Retina (tissue), 1 donor: ENCODE measurements around the gene USF1.
"Not testable (repeated sequence)": the region's sequence is repeated elsewhere in the genome, so short reads cannot be mapped to it uniquely, and the experiment has no call there.

Source experiments
- DNase-seq: peaks from one replicate; pipeline ENCODE4 v3.0.0-alpha.2; 2016

Gene USF1

GRCh38 chr1:161076410-161076809 is 30.6 kb upstream of the USF1 start:
- DNase-seq: no peak

GRCh38 chr1:161074676-161075368 is 29.0 kb upstream of the USF1 start:
- DNase-seq: no peak

GRCh38 chr1:161073474-161074121 is 27.8 kb upstream of the USF1 start:
- DNase-seq: no peak

GRCh38 chr1:161072751-161073449 is 27.1 kb upstream of the USF1 start:
- DNase-seq: no peak

- DNase-seq: peak; percentile 22
These were observed 26.2 kb upstream of the USF1 start for GRCh38 chr1:161071886-161072371.

- no peak for DNase-seq
These were observed 25.0 kb upstream of the USF1 start for GRCh38 chr1:161070761-161071160.

- no peak for DNase-seq
These were observed 24.0 kb upstream of the USF1 start, which contains the start of gene ARHGAP30 for GRCh38 chr1:161069731-161070270. Gene ARHGAP30, minus strand, starts transcription at chr1:161069891. Its CDS starts 267 bp downstream, at chr1:161069624.

GRCh38 chr1:161069241-161069640 is 23.5 kb upstream of the USF1 start:
- DNase-seq: no peak

GRCh38 chr1:161068306-161069234 is 22.8 kb upstream of the USF1 start:
- DNase-seq: no peak

GRCh38 chr1:161066694-161067093 is 20.9 kb upstream of the USF1 start:
- DNase-seq: no peak

- not testable (repeated sequence) for DNase-seq
These were observed 19.9 kb upstream of the USF1 start for GRCh38 chr1:161065681-161066080.

- DNase-seq: not testable (repeated sequence)
These were observed 18.2 kb upstream of the USF1 start for GRCh38 chr1:161063936-161064335.

- DNase-seq: no peak
These were observed 15.6 kb upstream of the USF1 start for GRCh38 chr1:161061419-161061818.

GRCh38 chr1:161059293-161059692 is 13.5 kb upstream of the USF1 start:
- no peak for DNase-seq

- DNase-seq: no peak
These were observed 9.0 kb upstream of the USF1 start for GRCh38 chr1:161054805-161055204.

GRCh38 chr1:161054232-161054631 is 8.5 kb upstream of the USF1 start:
- no peak for DNase-seq

- no peak for DNase-seq
These were observed 7.1 kb upstream of the USF1 start for GRCh38 chr1:161052899-161053298.

- DNase-seq: no peak
These were observed 5.4 kb upstream of the USF1 start for GRCh38 chr1:161051219-161051618.

GRCh38 chr1:161048949-161049722 is 3.4 kb upstream of the USF1 start:
- no peak for DNase-seq

- no peak for DNase-seq
These were observed 2.0 kb upstream of the USF1 start for GRCh38 chr1:161047436-161048420.
